Suprapubic skin (tissue), 3 donors: Measurements from ENCODE around the gene PFDN6.

Experiments used
- CTCF ChIP-seq, 2 donors: fragments of 200-600 bp in 1 of 2; fragments of 450-650 bp in 1 of 2; sonication (generic) in 1 of 2; IDR thresholded peaks; one replicate each; pipeline ENCODE4 v1.5.1; 2016 to 2019; ENCODE audit warnings: antibody characterized with exemption in 2 of 2, mild to moderate bottlenecking in 1 of 2, moderate library complexity in 1 of 2
- POLR2A ChIP-seq, 2 donors: fragments of 450-650 bp; IDR thresholded peaks; one replicate each; pipeline ENCODE4 v1.6.1; 2017; ENCODE audit warnings: antibody characterized with exemption in 2 of 2, mild to moderate bottlenecking in 2 of 2, moderate library complexity in 2 of 2

DNA sequence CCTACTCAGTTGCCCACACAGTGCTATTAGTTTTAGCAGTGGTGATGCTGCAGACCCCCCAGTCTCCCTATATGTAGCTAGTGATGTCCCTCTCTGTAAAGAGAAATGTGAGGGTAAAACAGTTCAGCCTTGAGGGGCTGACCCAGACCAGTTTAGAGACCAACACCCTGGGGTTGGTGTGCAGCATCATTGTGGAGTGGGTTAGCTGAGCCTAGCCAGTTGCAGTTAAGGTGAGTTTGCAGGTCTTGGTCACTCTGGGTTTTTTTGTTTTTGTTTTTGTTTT is 12.9 kb upstream of the PFDN6 start:
- TF ChIP-seq POLR2A (IDR thresholded peaks at IDR 0.05) (no peak), CTCF (IDR thresholded peaks at IDR 0.05) (no peak)
